ENCODE measurements around the gene TUBA3C.

The TUBA3C gene

DNA sequence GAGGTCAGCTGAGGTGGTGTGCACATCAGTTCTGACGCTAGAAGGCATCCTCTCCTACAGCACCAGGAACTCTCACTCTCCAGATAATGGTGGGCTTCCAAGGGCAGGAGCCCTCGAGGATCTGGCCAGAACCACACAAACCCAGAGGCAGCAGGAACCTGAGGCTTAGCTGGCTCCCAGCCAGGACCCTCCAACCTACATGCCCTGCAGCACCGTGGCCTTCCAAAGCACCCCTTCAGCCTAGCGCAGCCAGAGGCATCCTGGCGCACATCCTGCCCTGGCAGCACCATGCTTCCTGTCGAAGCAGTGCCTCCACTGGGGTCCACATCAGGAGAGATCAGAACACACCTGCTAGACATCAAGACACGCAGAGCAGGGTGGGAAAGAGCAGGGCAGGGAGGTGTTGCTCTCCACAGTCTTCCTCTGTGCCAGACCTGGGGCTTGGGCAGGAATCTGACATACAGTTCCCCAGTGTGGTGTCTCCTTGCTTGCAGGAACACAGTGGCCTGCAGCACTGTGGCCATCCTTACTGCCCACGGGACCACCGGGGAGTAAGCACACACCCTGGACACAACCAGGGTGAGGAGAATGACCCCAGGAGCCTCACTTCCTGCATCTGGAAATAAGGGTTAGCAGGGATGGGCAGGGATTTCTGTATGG is 21.7 kb downstream of the TUBA3C start:
- DNase-seq: no peak

DNA sequence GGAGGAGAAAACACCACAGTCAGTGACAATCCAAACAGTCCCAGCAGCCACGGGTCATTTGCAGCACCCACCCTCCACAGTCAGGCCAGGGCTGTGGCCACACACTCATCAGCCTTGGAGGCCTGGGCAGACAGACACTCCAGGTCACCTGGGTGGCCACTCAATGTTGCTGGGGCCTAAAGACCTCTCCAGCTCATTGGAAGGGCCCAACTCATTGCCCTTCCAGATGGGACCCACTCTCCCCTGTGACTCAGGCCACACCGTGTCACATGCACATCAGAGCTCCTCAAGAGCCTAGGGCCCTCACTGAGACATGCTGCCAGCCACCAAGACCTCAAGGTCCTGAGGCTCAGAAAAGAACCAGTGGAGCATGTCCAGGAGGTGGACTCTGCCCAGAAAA is 22.4 kb downstream of the TUBA3C start:
- DNase-seq: no peak

DNA sequence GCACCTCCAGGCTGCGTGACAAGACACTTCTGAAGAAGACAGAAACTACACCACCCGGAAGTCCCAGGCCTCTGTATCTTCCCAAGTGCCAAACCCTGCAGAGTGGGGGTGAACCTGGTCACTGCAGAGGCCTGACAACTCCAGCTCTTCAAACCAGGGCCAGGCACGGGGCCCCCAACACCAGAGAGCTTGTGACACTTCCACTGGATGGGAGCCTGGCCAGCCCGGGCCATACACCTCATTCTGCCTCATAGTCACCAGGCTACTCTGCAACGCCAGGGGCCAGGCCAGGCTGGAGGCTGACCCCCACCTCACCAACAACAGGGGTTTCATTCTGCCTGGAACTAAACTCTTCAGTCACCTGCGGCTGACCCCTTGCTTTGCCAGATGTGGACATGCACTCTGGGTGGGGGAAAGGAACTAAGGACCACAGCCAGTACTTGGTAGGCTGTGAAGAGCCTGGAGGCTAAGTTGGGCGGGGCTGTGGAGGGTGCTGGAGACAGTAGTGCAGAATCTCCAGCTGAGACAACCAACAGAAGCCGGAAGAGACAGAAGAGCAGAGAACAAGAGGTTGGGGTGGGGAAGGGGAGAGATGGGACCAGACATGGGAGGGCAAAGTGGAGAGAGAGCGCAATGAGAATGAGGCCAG is 23.0 kb downstream of the TUBA3C start:
- no peak for DNase-seq

DNA sequence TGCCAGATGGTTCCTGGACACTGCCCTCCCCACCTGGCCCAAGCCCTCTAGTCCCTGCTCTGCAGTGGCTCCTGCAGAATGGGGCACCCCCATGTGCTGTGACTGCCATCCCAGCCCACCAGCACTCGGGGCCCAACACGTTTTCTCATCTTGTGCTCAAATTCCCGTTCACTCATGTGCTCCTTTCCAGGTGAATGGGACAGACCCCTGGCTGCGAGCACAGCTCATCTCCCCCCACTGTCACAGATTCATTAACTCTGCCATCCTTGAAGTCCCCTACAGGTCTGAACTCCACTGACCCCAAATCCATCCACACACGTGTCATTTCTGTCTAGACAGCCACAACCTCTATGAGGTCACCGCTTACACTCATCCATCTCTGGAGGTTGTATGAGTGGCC is 23.6 kb downstream of the TUBA3C start:
- no peak for DNase-seq

DNA sequence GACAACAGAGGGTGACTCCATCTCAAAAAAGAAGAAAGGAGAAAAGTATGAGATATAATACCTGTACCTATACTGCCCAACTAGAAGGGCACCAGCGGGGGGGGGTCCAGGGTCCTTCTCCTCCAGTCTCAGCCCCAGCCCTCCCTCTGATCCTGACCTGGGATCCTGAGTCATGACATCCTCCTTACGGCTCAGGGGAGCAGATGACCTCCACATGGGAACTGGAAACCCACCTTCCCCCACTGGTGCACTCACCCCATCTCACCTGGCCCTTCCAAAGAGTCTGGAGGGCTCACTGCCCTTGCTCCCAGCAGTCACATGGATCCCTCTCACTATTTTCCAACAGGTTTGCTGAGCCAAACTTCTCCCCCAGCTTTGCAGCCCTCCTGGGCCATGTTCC is 24.2 kb downstream of the TUBA3C start:
- no peak for DNase-seq

DNA sequence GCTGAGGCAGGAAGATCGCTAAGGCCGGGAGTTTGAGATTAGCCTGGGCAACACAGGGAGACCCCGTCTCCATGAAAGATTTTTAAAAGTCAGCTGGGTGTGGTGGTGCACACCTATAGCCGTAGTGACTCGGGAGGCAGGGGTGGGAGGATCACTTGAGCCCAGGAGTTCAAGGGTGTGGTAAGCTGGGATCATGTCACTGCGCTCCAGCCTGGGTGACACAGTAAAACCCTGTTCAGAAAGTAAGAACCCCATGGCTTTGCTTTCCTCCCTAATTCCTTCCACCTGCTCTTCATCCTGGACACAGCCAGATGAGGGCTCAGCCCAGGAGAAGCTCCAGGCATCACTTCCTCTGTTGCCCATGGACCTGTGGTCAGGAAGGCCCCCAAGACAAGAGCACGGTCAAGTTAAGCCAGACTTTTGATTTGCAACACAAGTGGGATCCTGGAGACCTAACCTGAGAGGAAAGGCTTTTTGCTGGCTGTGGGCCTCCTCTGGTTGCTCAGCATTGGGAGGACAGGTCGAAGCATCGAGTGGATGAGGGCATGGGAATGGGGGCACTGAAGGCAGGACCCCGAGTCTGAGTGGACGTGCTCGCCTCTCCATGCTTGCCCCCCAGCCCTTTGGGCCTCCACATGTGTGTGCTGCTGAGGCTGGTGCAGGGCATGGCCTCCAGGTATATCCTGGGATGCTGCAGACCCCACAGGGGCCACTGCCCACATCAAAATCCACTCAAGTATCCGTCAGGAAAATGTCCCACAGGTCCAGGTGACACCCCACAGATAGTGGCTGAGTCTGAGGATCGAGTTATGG is 25.4 kb downstream of the TUBA3C start:
- no peak for DNase-seq

DNA sequence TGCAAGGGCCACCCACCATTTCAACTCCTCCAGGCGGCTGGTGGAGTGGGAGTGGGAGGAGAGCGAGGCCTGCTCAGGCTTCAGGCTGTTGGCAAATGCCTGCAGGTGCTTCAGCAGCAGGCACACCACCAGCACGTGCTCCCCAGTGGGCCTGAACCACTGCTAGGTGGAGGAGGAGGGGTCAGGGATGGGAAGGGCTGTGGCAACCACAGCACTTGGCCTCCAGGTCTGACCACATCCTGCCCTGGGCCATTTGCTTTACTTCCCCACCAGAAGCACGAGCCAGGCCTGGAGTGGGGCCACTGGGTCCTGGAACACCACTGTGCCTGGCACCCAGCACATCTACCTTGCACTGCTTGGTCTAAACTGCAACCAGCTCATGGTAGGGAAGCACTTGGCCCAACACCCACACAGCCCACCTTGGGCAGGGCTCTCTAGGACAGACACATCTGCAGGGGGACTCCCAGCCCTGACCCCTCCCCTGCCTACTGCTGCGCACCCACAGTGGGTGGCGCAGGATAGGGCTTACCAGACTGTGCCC is 26.2 kb downstream of the TUBA3C start:
- no peak for DNase-seq

DNA sequence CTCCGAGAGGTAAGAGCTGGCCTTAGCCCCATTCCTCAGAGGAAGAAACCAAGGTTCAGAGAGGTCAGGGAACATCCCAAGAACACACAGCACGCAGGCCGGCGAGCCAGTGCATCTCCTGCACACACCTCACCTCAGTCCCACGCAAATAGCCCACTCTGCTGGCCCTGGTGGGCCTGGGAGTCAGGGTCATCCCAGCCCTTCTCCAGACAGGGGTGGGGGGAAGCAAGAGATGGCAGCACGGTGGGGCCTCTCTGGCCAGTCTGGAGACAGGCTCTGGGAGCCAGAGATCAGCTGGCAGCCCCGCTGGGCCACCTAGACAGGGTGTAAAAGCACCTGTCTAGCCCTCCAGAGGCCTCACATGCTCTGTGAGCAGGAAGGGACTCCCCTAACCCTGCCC is 26.8 kb downstream of the TUBA3C start:
- DNase-seq: no peak

DNA sequence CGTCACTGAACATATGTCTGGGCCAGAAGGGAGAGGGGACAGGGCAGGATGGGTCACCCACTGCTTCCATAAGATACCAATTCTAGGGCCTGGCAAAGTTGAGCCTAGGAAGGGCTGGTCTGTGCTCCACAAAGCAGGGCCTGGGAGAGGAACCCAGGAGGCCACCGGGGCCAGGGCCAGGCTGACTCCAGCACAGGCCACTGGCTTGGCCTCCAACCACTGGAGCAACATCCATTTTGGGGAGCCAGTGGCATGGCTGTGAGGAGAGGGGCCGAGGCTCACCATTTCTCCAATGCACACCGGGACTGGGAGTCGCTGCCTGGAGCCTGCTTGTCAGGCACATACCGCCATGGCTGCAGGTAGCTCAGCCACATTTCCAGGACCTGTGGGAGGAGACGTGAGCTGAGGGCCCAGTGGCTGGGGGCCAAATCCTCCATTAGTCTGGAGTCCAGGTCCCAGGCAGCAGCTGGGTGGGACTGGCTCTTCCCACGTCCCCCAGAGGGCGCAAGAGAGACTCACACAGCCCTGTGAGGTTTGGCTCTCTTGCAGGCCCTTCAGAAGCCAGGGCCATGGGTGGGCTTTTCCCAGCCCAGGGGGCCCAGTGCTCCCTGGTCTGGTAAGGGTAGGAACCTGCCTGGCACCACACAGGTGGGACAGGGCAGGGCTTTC is 27.7 kb downstream of the TUBA3C start:
- no peak for DNase-seq

DNA sequence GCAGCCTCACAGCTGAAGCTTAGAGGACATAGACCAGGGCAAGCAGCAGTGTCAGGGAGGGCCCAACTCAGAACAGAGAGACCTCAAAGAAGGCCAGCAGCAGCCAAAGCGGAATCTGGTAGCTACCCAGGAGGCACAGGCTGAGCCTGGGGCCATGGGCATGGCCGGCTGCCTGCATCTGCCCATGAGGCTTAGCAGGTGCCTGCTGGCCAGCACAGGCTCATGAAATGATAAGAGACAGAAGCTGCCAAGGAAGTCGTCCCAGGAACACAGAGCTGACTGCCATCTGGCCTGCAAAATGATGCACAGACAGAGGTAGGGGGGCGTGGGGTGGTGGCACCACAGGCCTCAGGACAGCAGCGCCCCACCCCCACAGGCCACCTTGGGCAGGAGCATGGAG is 29.2 kb downstream of the TUBA3C start:
- no peak for DNase-seq

DNA sequence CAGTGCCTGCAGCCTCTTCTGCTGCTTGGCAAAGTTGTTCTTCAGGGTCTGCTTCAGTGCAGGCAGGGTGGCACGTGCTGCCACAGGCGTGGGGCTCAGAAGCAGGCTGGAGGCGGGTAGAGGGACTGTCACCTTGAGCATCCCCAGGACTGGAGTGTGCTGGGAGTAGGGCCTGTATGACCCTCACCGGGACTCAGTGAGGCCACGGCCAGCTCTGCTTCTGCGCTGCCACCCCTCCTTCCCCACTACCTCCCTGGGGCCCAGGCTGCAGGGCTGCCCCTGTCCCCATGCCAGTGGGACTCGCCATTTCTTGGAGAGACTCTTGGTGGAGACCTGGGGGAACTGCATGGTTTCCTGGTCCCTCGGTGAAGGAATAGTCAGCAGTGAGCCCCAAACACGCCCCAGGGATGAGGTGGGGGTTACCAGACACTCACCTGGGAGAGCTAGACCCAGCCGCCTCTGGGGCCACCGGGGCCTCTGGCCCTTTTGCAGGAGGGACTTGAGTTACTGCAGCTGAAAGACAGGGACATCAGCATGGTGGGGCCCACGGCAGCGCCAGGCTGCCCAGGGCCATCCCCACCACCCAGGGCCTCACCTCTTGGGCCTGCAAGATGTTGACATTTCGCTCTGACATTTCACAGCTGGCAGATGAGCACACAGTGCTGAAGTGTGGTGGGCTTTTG is 29.9 kb downstream of the TUBA3C start:
- no peak for DNase-seq

DNA sequence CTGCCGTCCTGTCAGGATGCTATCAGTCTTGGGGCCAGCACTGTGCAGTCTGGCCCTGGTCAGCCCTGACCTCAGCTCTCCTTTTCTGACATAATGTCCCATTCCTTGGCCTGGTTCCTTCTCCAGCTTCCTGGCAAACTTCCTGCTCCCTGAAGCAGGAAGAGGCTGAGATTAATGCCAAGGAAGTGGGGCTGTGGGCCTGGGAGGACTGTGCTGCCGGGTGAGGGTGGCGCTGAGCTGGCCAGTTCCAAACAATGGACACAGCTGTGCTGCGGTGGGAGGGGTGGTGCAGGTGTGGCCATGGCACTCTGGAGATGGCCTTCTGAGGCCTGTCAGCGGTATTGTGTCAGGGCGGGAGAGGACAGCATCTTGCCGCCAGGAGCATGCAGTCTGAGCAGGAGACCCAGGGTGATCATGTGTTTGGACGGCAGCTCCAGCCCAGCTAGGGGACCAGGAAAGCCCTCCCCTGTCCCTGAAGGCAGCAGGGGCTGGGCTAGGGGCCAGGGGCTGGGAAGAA is 30.9 kb downstream of the TUBA3C start:
- DNase-seq: no peak

DNA sequence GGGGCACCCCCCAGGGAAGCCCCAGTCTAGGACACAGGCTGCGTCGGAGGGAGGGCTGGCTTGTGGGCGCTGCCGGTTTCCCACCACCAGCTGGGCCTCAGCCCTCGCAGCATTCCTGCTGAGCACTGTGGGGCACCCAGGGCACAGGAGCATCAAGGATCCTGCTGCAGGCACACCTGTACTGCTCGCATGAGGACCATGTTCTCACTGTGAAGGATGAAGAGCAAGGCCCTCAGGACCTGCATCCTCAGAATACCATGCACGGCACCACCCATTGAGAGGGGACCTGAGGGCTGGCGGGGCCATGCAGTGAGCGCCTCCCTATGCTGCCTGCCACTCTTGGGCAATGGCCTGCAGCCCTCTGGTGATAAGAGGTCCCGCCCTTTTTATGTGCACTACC is 31.4 kb downstream of the TUBA3C start:
- DNase-seq: no peak

DNA sequence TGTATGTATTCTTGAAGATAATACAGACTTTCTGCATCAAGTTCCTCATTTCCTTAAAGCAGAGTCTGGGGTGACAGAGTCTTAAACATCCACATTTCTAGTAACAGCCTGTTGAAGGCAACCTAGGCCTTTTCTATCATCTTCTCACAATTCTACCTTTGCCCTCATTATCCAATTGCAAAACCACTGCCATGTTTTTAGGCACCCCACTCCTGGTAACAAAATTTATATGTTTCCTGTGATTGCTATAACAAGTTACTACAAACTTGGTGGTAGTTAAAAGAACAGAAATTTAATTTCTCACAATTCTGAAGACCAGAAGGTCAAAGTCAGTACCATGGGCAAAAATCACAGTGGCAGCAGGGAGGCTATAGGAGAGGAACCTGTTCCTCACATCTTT is 33.1 kb downstream of the TUBA3C start:
- no peak for DNase-seq

Measured in NCI-H187 (cell line).